K562 (cell line): ENCODE results near the gene LGALS12. TPM values are rescaled to one million over a fixed set of nuclear protein-coding genes. Genes with fewer than 3 reads are reported as not detected.
"Not testable (repeated sequence)": the region's sequence is repeated elsewhere in the genome, so short reads cannot be mapped to it uniquely, and the experiment has no call there.

ENCODE experiments used
- ATAC-seq: fragments of 200-7000 bp; cut with Tn5 transposase; 3 replicates; pipeline ENCODE4 v1.9.1; 2020; ENCODE audit warnings: moderate library complexity
- BruUV-seq: library from RNA; stranded (reverse); fragments of 400-500 nt; replicated peaks from 2 replicates; lab custom pipeline; 2021; lab: Mats Ljungman, UMichigan
- CTCF ChIA-PET: fragments of 300-600 bp; formaldehyde crosslinking; extraction: SDS; loops from one replicate; lab custom pipeline; 2021; ENCODE audit warnings: low intra/inter-chr PET ratio; lab: Yijun Ruan, JAX
- POLR2A ChIA-PET: fragments of 300-600, 350-650 bp; sonication (Branson Sonifier 250); formaldehyde crosslinking; extraction: SDS; loops from one replicate; lab custom pipeline; 2021; ENCODE audit warnings: antibody characterized with exemption, inconsistent platforms; lab: Yijun Ruan, JAX
- DNase-seq, 4 experiments: peaks; one replicate each; pipeline versions ENCODE4 v3.0.0 to v3.0.0-alpha.2; 2011 to 2018; ENCODE audit warnings: low spot score in 3 of 4, mixed read lengths in 3 of 4; ENCODE audit errors: extremely low read depth in 1 of 4
- FAIRE-seq: peaks from 2 replicates; lab custom pipeline; 2011; peaks lifted over from hg19 to GRCh38; lab: Jason Lieb, UNC
- H2AFZ ChIP-seq: 2 replicates; pipeline ENCODE4 v1.6.0; 2011; ENCODE audit warnings: low read depth, low read length, control low read depth, inconsistent platforms
- H3K27ac ChIP-seq: fragments of 200-600 bp; 3 replicates; pipeline ENCODE4 v1.8.0; 2011; ENCODE audit warnings: low read depth, mild to moderate bottlenecking, control low read depth, inconsistent platforms, low read length, moderate library complexity, mixed read lengths; ENCODE audit errors: extremely low read depth
- H3K27me3 ChIP-seq, 2 experiments: fragments of 300-600 bp in 1 of 2; 2 replicates in 1 of 2; 3 replicates in 1 of 2; pipeline versions ENCODE4 v1.6.0 to v1.8.0; 2011; ENCODE audit warnings: inconsistent platforms in 2 of 2, low read length in 2 of 2, mild to moderate bottlenecking in 1 of 2, mixed read lengths in 1 of 2, moderate library complexity in 1 of 2; ENCODE audit not compliant: control insufficient read depth in 2 of 2, insufficient read depth in 2 of 2
- H3K36me3 ChIP-seq: fragments of 300-600 bp; 3 replicates; pipeline ENCODE4 v1.8.0; 2011; ENCODE audit warnings: mild to moderate bottlenecking, low read length, inconsistent platforms; ENCODE audit not compliant: control insufficient read depth, insufficient read depth
- H3K4me1 ChIP-seq, 2 experiments: fragments of 200-600 bp in 1 of 2; replicated peaks in 1 of 2; 2 replicates in 1 of 2; 3 replicates in 1 of 2; pipeline versions ENCODE4 v1.5.1 to v1.8.0; 2011; ENCODE audit warnings: inconsistent platforms in 2 of 2, low read length in 2 of 2, mild to moderate bottlenecking in 1 of 2, mixed read lengths in 1 of 2, moderate library complexity in 1 of 2; ENCODE audit not compliant: control insufficient read depth in 2 of 2, insufficient read depth in 2 of 2
- H3K4me2 ChIP-seq: 2 replicates; pipeline ENCODE4 v1.6.1; 2011; ENCODE audit warnings: low read length, control low read depth, inconsistent platforms, mixed read lengths; ENCODE audit not compliant: insufficient read depth
- H3K4me3 ChIP-seq: fragments of 200-600 bp; sonication (generic), shearing (Covaris generic); 2 replicates; pipeline ENCODE4 v1.5.1; 2016; ENCODE audit warnings: control low read depth, inconsistent platforms
- H3K79me2 ChIP-seq: fragments of 200-600 bp; 3 replicates; pipeline ENCODE4 v1.8.0; 2011; ENCODE audit warnings: low read length, inconsistent platforms; ENCODE audit not compliant: control insufficient read depth, insufficient read depth
- H3K9ac ChIP-seq, 2 experiments: 2 replicates each; pipeline versions ENCODE4 v1.6.0 to v1.6.1; 2011; ENCODE audit warnings: low read depth in 2 of 2, low read length in 2 of 2, control low read depth in 1 of 2, inconsistent platforms in 1 of 2, mild to moderate bottlenecking in 1 of 2, mixed read lengths in 1 of 2; ENCODE audit not compliant: insufficient read depth in 1 of 2
- H3K9me1 ChIP-seq: one replicate; pipeline ENCODE4 v1.6.0; 2011; ENCODE audit warnings: inconsistent platforms, mild to moderate bottlenecking, low read length, moderate library complexity; ENCODE audit not compliant: control insufficient read depth, insufficient read depth
- H3K9me3 ChIP-seq: replicated peaks from 2 replicates; pipeline ENCODE4 v1.5.1; 2011; ENCODE audit warnings: low read depth, low read length, inconsistent platforms; ENCODE audit not compliant: control insufficient read depth, insufficient read depth
- H4K20me1 ChIP-seq: replicated peaks from 2 replicates; pipeline ENCODE4 v1.6.1; 2011; ENCODE audit warnings: low read length, inconsistent platforms, mixed read lengths; ENCODE audit not compliant: control insufficient read depth, insufficient read depth
- C11orf30 ChIP-seq: fragments of 450-650 bp; IDR thresholded peaks from 2 replicates; pipeline ENCODE4 v1.6.1; 2016; ENCODE audit warnings: low read depth, mild to moderate bottlenecking
- ERF ChIP-seq: fragments of 450-650 bp; formaldehyde crosslinking; IDR thresholded peaks from 2 replicates; pipeline ENCODE4 v1.4.0; 2020; ENCODE audit warnings: mild to moderate bottlenecking, mixed read lengths
- EZH2 ChIP-seq: IDR thresholded peaks from 2 replicates; pipeline ENCODE4 v1.6.1; 2012; ENCODE audit warnings: low read depth, mild to moderate bottlenecking, inconsistent platforms, low read length, borderline replicate concordance
- GATA2 ChIP-seq: sonication (generic); formaldehyde crosslinking; IDR thresholded peaks from 2 replicates; pipeline ENCODE4 v1.4.0; 2020; ENCODE audit warnings: mild to moderate bottlenecking, missing genetic modification reagents
- MAFF ChIP-seq: IDR thresholded peaks from 2 replicates; pipeline ENCODE4 v1.6.1; 2012; ENCODE audit warnings: low read length, improper control_type of control experiment
- MEIS2 ChIP-seq: fragments of 450-650 bp; IDR thresholded peaks from 2 replicates; pipeline ENCODE4 v1.6.1; 2014; ENCODE audit warnings: mild to moderate bottlenecking; ENCODE audit not compliant: partially characterized antibody
- NFE2 ChIP-seq: IDR thresholded peaks from 2 replicates; pipeline ENCODE4 v1.6.1; 2014; ENCODE audit warnings: antibody characterized with exemption, low read depth
- POLR3G ChIP-seq: IDR thresholded peaks from 2 replicates; pipeline ENCODE4 v1.6.1; 2011; ENCODE audit not compliant: insufficient read length, insufficient replicate concordance; ENCODE audit errors: extremely low read depth
- SPI1 ChIP-seq: IDR thresholded peaks from 2 replicates; pipeline ENCODE4 v1.6.1; 2011; ENCODE audit warnings: low read depth, low read length, control low read depth, borderline replicate concordance
- TAF15 ChIP-seq: fragments of 200-400 bp; formaldehyde crosslinking; IDR thresholded peaks from 2 replicates; pipeline ENCODE4 v1.6.1; 2017; ENCODE audit warnings: mild to moderate bottlenecking, low read depth, low read length, moderate library complexity
- ZNF140 ChIP-seq: fragments of 250-450 bp; sonication (Bioruptor Pico); IDR thresholded peaks from 2 replicates; pipeline ENCODE4 v1.8.0; 2021; ENCODE audit warnings: moderate library complexity, mild to moderate bottlenecking, inconsistent platforms
- ZNF324 ChIP-seq: fragments of 250-450 bp; sonication (Bioruptor Pico); IDR thresholded peaks from 2 replicates; pipeline ENCODE4 v1.4.0; 2020; ENCODE audit warnings: mild to moderate bottlenecking
- ZNF384 ChIP-seq: IDR thresholded peaks from 2 replicates; pipeline ENCODE4 v1.6.1; 2012; ENCODE audit warnings: low read depth, low read length, improper control_type of control experiment
- WGBS: fragments of 100-300 bp; shearing (Covaris generic); methylation state at CpG from one replicate; pipeline ENCODE4 v1.1.6; 2016; ENCODE audit warnings: low coverage, mixed read lengths; ENCODE audit not compliant: insufficient coverage; ENCODE audit errors: missing lambda C conversion rate; 5-methylcytosine and 5-hydroxymethylcytosine counted together
- in situ Hi-C: fragments of 300-500 bp; cut with MboI; formaldehyde crosslinking; loops from 4 replicates; pipeline ENCODE4 v1.15.0; 2018; ENCODE audit warnings: inconsistent platforms, mixed read lengths
- intact Hi-C: fragments of 100-400 bp; cut with micrococcal nuclease; formaldehyde crosslinking; loops from 2 replicates; pipeline ENCODE4 v1.14.2; 2022
- polyA plus RNA-seq, 8 experiments: library from polyadenylated mRNA; depleted of rRNA in 4 of 8; stranded (reverse) in 5 of 8; unstranded in 3 of 8; fragments of >200 nt; fragmentation: Nextera tagmentation in 2 of 8; fragmentation: Illumina TruSeq in 1 of 8; extraction: Ambion mirVana in 2 of 8; extraction: Trizol in 1 of 8; gene quantifications; 2 replicates each; pipeline versions ENCODE4 v1.2.1 to v1.2.3, GENCODE V29; 2011 to 2014; ENCODE audit warnings: inconsistent platforms in 1 of 8, missing spikeins in 1 of 8
- total RNA-seq, 7 experiments: library from RNA; depleted of rRNA in 6 of 7; stranded (reverse); fragments of >200 nt in 6 of 7; fragmentation: Illumina TruSeq in 2 of 7; extraction: Trizol in 2 of 7; gene quantifications; 2 replicates each; pipeline versions ENCODE4 v1.2.1 to v1.2.3, GENCODE V29; 2011 to 2021; ENCODE audit warnings: low replicate concordance in 1 of 7

LGALS12 gene
- total and polyA plus RNA-seq, 9 of the 15 experiments (the other 6 are each of a cell fraction or from before 2014, with no cell fraction given) = 0.66 to 8.0 (median 5.0) TPM

- Histone ChIP-seq H3K4me3 (no peak overlapping the region), H4K20me1 (no peaks in the 10 kb centered on the region), H3K9me1 (no peaks in the 10 kb centered on the region), H3K79me2 (no peaks in the 10 kb centered on the region), H2AFZ (peak overlapping the region; percentile 83), H3K4me2 (peak overlapping the region; percentile 61; the same call in 1 of the 2 replicates), H3K9me3 (no peaks in the 10 kb centered on the region), H3K27me3 (no peaks in the 10 kb centered on the region), H3K4me1 (peaks cover 27 to 48% of the 10 kb centered on the region in 2 experiments), H3K27ac (no peak overlapping the region; the same call in 2 of the 3 replicates), H3K36me3 (no peaks in the 10 kb centered on the region), H3K9ac (peak overlapping the region in 1 of 2 experiments; percentile 80; a peak in 1 of 4 replicates)
- intact Hi-C loops = no loop called here
- DNase-seq (peak in 1 of 4 experiments; percentile 7), ATAC-seq (peak; percentile 20), FAIRE-seq (no peak)
- ChIA-PET CTCF (no interaction called here), POLR2A (interaction anchor here (0.7 to 1.3 kb wide), 4 partner anchors 9 to 128 kb away, joined by 3 to 7 read pairs (median 3); no protein-coding TSS in a partner anchor)
- WGBS = 42% methylated on average over 7 of the region's 8 CpGs
- in situ Hi-C loops = no loop called here
- no TSS peak for BruUV-seq
- no peak for TF ChIP-seq EZH2
- no peak for TF ChIP-seq NFE2
- no peak for TF ChIP-seq C11orf30
- no peak for TF ChIP-seq MEIS2
- no peak for TF ChIP-seq ZNF140
- TF ChIP-seq POLR3G = no peak
- TF ChIP-seq TAF15 = no peak
- TF ChIP-seq MAFF = no peak
- TF ChIP-seq ZNF324 (CRISPR knock-in tag) = no peak
- TF ChIP-seq ZNF384 = no peak
- TF ChIP-seq GATA2 = no peak
- TF ChIP-seq SPI1 = no peak
- TF ChIP-seq ERF (CRISPR knock-in tag) = no peak
Observed at GRCh38 chr11:63537293-63538101, 31.6 kb downstream of the LGALS12 start.

GRCh38 chr11:63542506-63542905 lies 36.6 kb downstream of the LGALS12 start:
- H3K9me3 ChIP-seq, BruUV-seq, intact Hi-C loops, H2AFZ ChIP-seq, H3K9ac ChIP-seq, H3K36me3 ChIP-seq, H3K79me2 ChIP-seq, FAIRE-seq, ATAC-seq, H4K20me1 ChIP-seq, H3K4me3 ChIP-seq, H3K27ac ChIP-seq, in situ Hi-C loops, DNase-seq, CTCF ChIA-PET, H3K4me1 ChIP-seq, H3K9me1 ChIP-seq, H3K4me2 ChIP-seq, H3K27me3 ChIP-seq: not testable (repeated sequence)
- POLR2A ChIA-PET = interaction anchor here (1.2 kb wide), 1 partner anchor 10 kb away, joined by 7 read pairs; no protein-coding TSS in a partner anchor
- 20% methylated on average over 2 of the region's 2 CpGs for WGBS
